Measurements from ENCODE around the gene PANK2. TPM values are rescaled to one million over a fixed set of nuclear protein-coding genes. Genes with fewer than 3 reads are reported as not detected.
"Not testable (repeated sequence)": the region's sequence is repeated elsewhere in the genome, so short reads cannot be mapped to it uniquely, and the experiment has no call there.

PANK2 gene
- total RNA-seq, 2 experiments from 2014 or later, result 50.0 to 50.7 TPM

GRCh38 chr20:3946666-3947065 lies 57.5 kb downstream of the PANK2 start:
- not testable (repeated sequence) for H3K9me3 Mint-ChIP-seq, H3K27me3 Mint-ChIP-seq, H3K27ac Mint-ChIP-seq, H3K4me3 Mint-ChIP-seq, H3K4me1 Mint-ChIP-seq, DNase-seq
- H3K36me3 Mint-ChIP-seq, result peaks cover 12% of the 10 kb centered on the region

- no peak overlapping the region for H3K4me3 Mint-ChIP-seq
- DNase-seq, result no peak
- no peak overlapping the region for H3K27ac Mint-ChIP-seq
- peaks cover 12% of the 10 kb centered on the region for H3K4me1 Mint-ChIP-seq
- peaks cover 8% of the 10 kb centered on the region for H3K36me3 Mint-ChIP-seq
- no peaks in the 10 kb centered on the region for H3K9me3 Mint-ChIP-seq
- H3K27me3 Mint-ChIP-seq, result no peaks in the 10 kb centered on the region
Observed at GRCh38 chr20:3964719-3965118, 75.5 kb downstream of the PANK2 start.

DNA sequence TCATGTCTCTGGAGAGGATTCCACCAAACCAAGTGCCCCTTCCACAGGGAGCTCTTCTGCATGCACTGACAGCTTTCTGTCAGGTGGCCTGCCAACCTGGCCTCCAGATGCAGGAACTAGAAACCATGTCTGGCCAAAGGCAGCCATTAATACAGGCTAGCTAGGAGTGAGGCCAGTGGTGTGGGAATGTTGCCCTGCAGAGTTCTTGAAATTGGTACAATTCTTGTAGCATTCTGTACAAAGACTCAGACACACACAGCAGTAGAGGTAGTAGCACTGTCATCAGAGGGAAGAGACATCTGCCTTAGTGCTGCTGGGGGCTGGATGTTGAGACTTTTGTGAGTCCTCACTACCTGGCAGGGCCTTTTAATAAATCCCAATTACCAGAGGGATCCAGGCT lies 77.4 kb downstream of the PANK2 start:
- Mint-ChIP-seq H3K27me3 (no peaks in the 10 kb centered on the region), H3K4me1 (peaks cover 16% of the 10 kb centered on the region), H3K36me3 (peaks cover 16% of the 10 kb centered on the region), H3K9me3 (no peaks in the 10 kb centered on the region), H3K4me3 (no peak overlapping the region), H3K27ac (no peak overlapping the region)
- DNase-seq, result no peak

DNA sequence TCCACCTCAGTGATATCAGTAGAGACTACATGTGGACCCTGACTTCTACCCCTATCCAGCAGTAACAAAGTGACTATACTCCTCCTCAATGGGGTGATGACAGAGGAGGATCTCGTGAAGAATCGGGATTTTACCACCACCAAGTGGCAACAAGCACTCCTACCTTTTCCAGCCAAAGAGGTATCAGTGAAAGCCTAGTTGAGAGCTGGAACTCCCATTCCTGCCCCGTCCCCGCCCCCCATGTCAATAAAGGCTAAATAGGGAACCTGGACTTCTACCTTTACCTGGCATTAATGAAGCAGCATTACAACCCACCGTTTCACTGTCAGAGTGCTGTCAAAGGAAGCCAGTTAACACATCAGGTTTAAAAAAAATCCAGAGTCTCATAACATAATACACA lies 80.8 kb downstream of the PANK2 start:
- no peak for DNase-seq
- peaks cover 22% of the 10 kb centered on the region for H3K4me1 Mint-ChIP-seq
- no peak overlapping the region for H3K27ac Mint-ChIP-seq
- H3K36me3 Mint-ChIP-seq, result peaks cover 15% of the 10 kb centered on the region
- H3K9me3 Mint-ChIP-seq, result no peaks in the 10 kb centered on the region
- no peaks in the 10 kb centered on the region for H3K27me3 Mint-ChIP-seq
- no peak overlapping the region for H3K4me3 Mint-ChIP-seq

- no peak overlapping the region for H3K27ac Mint-ChIP-seq
- no peaks in the 10 kb centered on the region for H3K9me3 Mint-ChIP-seq
- no peaks in the 10 kb centered on the region for H3K27me3 Mint-ChIP-seq
- H3K36me3 Mint-ChIP-seq, result peaks cover 15% of the 10 kb centered on the region
- peaks cover 24% of the 10 kb centered on the region for H3K4me1 Mint-ChIP-seq
- H3K4me3 Mint-ChIP-seq, result no peak overlapping the region
- no peak for DNase-seq
Observed at GRCh38 chr20:3971145-3971544, 82.0 kb downstream of the PANK2 start.

DNA sequence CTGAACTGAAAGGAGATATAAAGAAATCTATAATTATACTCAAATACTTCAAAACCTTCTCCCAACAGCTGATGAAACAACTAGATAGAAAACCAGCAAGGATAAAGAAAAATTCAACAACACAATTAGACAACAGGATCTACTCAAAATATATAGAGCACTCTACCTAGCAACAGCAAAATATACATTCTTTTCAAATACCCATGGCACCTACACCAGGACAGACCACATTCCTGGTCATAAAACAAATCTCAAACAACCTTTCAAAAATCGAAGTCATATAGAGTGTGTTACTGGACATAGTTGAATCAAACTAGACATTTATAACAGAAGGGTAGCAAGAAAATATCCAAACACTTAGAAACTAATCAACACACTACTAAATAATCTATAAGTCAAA lies 83.0 kb downstream of the PANK2 start:
- H3K4me1 Mint-ChIP-seq, result peaks cover 23% of the 10 kb centered on the region
- H3K9me3 Mint-ChIP-seq, result no peaks in the 10 kb centered on the region
- H3K4me3 Mint-ChIP-seq, result no peak overlapping the region
- no peak overlapping the region for H3K27ac Mint-ChIP-seq
- H3K27me3 Mint-ChIP-seq, result no peaks in the 10 kb centered on the region
- no peak for DNase-seq
- H3K36me3 Mint-ChIP-seq, result peaks cover 15% of the 10 kb centered on the region

DNA sequence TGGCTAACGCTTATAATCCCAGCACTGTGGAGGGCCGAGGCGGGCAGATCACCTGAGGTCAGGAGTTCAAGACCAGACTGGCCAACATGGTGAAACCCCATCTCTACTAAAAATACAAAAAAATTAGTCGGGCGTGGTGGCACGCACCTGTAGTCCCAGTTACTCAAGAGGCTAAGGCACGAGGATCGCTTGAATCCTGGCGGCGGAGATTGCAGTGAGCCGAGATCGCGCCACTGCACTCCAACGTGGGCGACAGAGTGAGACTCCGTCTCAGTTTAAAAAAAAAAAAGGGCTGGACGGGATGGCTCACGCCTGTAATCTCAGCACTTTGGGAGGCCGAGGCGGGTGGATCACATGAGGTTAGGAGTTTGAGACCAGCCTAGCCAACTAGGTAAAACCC lies 83.4 kb downstream of the PANK2 start:
- DNase-seq, H3K27ac Mint-ChIP-seq, H3K27me3 Mint-ChIP-seq, H3K4me3 Mint-ChIP-seq, H3K9me3 Mint-ChIP-seq: not testable (repeated sequence)
- peaks cover 12% of the 10 kb centered on the region for H3K36me3 Mint-ChIP-seq
- H3K4me1 Mint-ChIP-seq, result peaks cover 19% of the 10 kb centered on the region

GRCh38 chr20:3973705-3974104 lies 84.5 kb downstream of the PANK2 start:
- Mint-ChIP-seq H3K36me3 (peaks cover 11% of the 10 kb centered on the region), H3K4me1 (peaks cover 16% of the 10 kb centered on the region), H3K9me3 (no peaks in the 10 kb centered on the region), H3K27ac (no peak overlapping the region), H3K27me3 (no peaks in the 10 kb centered on the region), H3K4me3 (no peak overlapping the region)
- DNase-seq, result no peak

GRCh38 chr20:3976511-3976910 lies 87.3 kb downstream of the PANK2 start:
- Mint-ChIP-seq H3K27me3 (no peaks in the 10 kb centered on the region), H3K4me1 (peaks cover 26% of the 10 kb centered on the region), H3K4me3 (no peak overlapping the region), H3K36me3 (peaks cover 3% of the 10 kb centered on the region), H3K27ac (no peak overlapping the region), H3K9me3 (no peaks in the 10 kb centered on the region)
- no peak for DNase-seq

Other genes starting within 250 kb of the PANK2 start
- gene GFRA4, start 226.0 kb upstream of the PANK2 start, total RNA-seq, result not detected
- not detected for gene ADAM33, start 207.4 kb upstream of the PANK2 start, total RNA-seq
- gene SIGLEC1, start 176.8 kb upstream of the PANK2 start, total RNA-seq, result not detected
- not detected for gene HSPA12B, start 156.7 kb upstream of the PANK2 start, total RNA-seq
- gene ADISSP, start 121.6 kb upstream of the PANK2 start, total RNA-seq, result 10 to 100 TPM; 63.5 to 63.8 TPM
- under 1 TPM; 0.12 to 0.23 TPM for gene SPEF1, start 107.9 kb upstream of the PANK2 start, total RNA-seq
- gene CENPB, start 102.6 kb upstream of the PANK2 start, total RNA-seq, result 10 to 100 TPM; 54.6 to 59.0 TPM
- gene CDC25B, start 93.1 kb upstream of the PANK2 start, total RNA-seq, result 10 to 100 TPM; 54.6 to 60.9 TPM
- 10 to 100 TPM; 11.1 to 11.7 TPM for gene AP5S1, start 68.8 kb upstream of the PANK2 start, total RNA-seq
- 10 to 100 TPM; 21.2 to 21.6 TPM for gene MAVS, start 42.6 kb upstream of the PANK2 start, total RNA-seq
- 10 to 100 TPM; 13.3 to 13.7 TPM for gene RNF24, start 126.2 kb downstream of the PANK2 start, total RNA-seq

All from activated naive CD8-positive, alpha-beta T cell treated with anti-CD3 and anti-CD28 coated beads for 36 hours (primary cell).